ENCODE data around the gene PDILT. TPM values are rescaled to one million over a fixed set of nuclear protein-coding genes. Genes with fewer than 3 reads are reported as not detected.
"Not testable (repeated sequence)": the region's sequence is repeated elsewhere in the genome, so short reads cannot be mapped to it uniquely, and the experiment has no call there.

Gene PDILT
- polyA plus RNA-seq, 1 donor, result not detected

- no peak for DNase-seq (ENCODE audit: low read depth)
Measured at GRCh38 chr16:20322696-20323095, 81.8 kb downstream of the PDILT start.

- DNase-seq (ENCODE audit: low read depth), result no peak
Measured at GRCh38 chr16:20321671-20322070, 82.9 kb downstream of the PDILT start.

- DNase-seq (ENCODE audit: low read depth), result not testable (repeated sequence)
Measured at GRCh38 chr16:20321051-20321450, 83.5 kb downstream of the PDILT start.

- DNase-seq (ENCODE audit: low read depth), result no peak
Measured at GRCh38 chr16:20320592-20320991, 83.9 kb downstream of the PDILT start.

GRCh38 chr16:20320178-20320577, 84.4 kb downstream of the PDILT start:
- DNase-seq (ENCODE audit: low read depth), result no peak

GRCh38 chr16:20319406-20319805, 85.1 kb downstream of the PDILT start:
- DNase-seq (ENCODE audit: low read depth), result no peak

GRCh38 chr16:20318437-20318836, 86.1 kb downstream of the PDILT start:
- DNase-seq (ENCODE audit: low read depth), result no peak

- DNase-seq (ENCODE audit: low read depth), result no peak
Measured at GRCh38 chr16:20318006-20318405, 86.5 kb downstream of the PDILT start.

- no peak for DNase-seq (ENCODE audit: low read depth)
Measured at GRCh38 chr16:20317117-20317516, 87.4 kb downstream of the PDILT start.

GRCh38 chr16:20316715-20317114, 87.8 kb downstream of the PDILT start:
- DNase-seq (ENCODE audit: low read depth), result no peak

GRCh38 chr16:20315764-20316163, 88.8 kb downstream of the PDILT start:
- DNase-seq (ENCODE audit: low read depth), result no peak

GRCh38 chr16:20314575-20314974, 90.0 kb downstream of the PDILT start:
- no peak for DNase-seq (ENCODE audit: low read depth)

- DNase-seq (ENCODE audit: low read depth), result no peak
Measured at GRCh38 chr16:20313741-20314140, 90.8 kb downstream of the PDILT start.

GRCh38 chr16:20312536-20313095, 91.9 kb downstream of the PDILT start:
- not testable (repeated sequence) for DNase-seq (ENCODE audit: low read depth)

- no peak for DNase-seq (ENCODE audit: low read depth)
Measured at GRCh38 chr16:20311548-20311947, 93.0 kb downstream of the PDILT start.

- DNase-seq (ENCODE audit: low read depth), result no peak
Measured at GRCh38 chr16:20310421-20311395, 93.8 kb downstream of the PDILT start.

- DNase-seq (ENCODE audit: low read depth), result no peak
Measured at GRCh38 chr16:20309786-20310185, 94.8 kb downstream of the PDILT start.

Other genes starting within 250 kb of the PDILT start
- gene GP2, start 77.2 kb downstream of the PDILT start, polyA plus RNA-seq (ENCODE audit: insufficient read length), result not detected
- gene UMOD, start 52.0 kb downstream of the PDILT start, polyA plus RNA-seq (ENCODE audit: insufficient read length), result not detected
- gene ACSM5, start 4.8 kb upstream of the PDILT start, polyA plus RNA-seq (ENCODE audit: insufficient read length), result 0.19 TPM
- 0.35 TPM for gene ACSM2A, start 46.8 kb upstream of the PDILT start, polyA plus RNA-seq (ENCODE audit: insufficient read length)
- 0.42 TPM for gene ACSM2B, start 171.6 kb upstream of the PDILT start, polyA plus RNA-seq (ENCODE audit: insufficient read length)